Measurements from ENCODE around the gene SETD6. TPM values are rescaled to one million over a fixed set of nuclear protein-coding genes. Genes with fewer than 3 reads are reported as not detected.

Gene SETD6
- total RNA-seq, 3 donors from 2014 or later (not counting 1 experiment from before 2014, with no cell fraction given) = 20.3 to 34.5 (median 21.3) TPM

DNA sequence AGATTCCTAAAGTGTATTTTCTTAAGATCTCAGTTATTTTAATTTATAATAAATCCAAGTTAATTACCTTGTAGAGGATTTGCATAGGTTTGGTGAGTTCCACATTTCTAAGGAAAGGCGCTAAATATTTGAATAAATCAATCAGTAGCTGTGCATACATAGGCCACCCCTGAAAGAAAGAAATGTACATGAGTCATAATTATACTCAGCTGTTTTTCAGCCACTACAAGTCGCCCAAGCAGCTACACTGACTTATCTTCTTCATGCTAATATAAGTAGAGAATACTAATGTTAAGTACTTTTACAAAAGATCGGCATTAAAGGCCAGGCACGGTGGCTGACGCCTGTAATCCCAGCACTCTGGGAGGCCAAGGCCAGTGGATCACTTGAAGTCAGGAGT lies 14.9 kb downstream of the SETD6 start:
- no peak overlapping the region for H3K4me3 ChIP-seq (ENCODE audit: low read length)
- H3K27me3 Mint-ChIP-seq (ENCODE audit: low read depth in 2 of 2) = no peaks in the 10 kb centered on the region
- H3K4me3 Mint-ChIP-seq = no peak overlapping the region
- DNase-seq (no peak), ATAC-seq (no peak)
- H3K36me3 ChIP-seq (ENCODE audit: control insufficient read depth, insufficient read depth, low read length) = peaks cover 89% of the 10 kb centered on the region
- no peaks in the 10 kb centered on the region for H3K9me3 ChIP-seq (ENCODE audit: control insufficient read depth, insufficient read depth, low read length)
- H3K27me3 ChIP-seq (ENCODE audit: control insufficient read depth, insufficient read depth, low read length) = no peaks in the 10 kb centered on the region
- TF ChIP-seq, protein P1, sequence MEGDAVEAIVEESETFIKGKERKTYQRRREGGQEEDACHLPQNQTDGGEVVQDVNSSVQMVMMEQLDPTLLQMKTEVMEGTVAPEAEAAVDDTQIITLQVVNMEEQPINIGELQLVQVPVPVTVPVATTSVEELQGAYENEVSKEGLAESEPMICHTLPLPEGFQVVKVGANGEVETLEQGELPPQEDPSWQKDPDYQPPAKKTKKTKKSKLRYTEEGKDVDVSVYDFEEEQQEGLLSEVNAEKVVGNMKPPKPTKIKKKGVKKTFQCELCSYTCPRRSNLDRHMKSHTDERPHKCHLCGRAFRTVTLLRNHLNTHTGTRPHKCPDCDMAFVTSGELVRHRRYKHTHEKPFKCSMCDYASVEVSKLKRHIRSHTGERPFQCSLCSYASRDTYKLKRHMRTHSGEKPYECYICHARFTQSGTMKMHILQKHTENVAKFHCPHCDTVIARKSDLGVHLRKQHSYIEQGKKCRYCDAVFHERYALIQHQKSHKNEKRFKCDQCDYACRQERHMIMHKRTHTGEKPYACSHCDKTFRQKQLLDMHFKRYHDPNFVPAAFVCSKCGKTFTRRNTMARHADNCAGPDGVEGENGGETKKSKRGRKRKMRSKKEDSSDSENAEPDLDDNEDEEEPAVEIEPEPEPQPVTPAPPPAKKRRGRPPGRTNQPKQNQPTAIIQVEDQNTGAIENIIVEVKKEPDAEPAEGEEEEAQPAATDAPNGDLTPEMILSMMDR (IDR thresholded peaks at IDR 0.05) = no peak
- no peak overlapping the region for H3K27ac ChIP-seq (ENCODE audit: low read length)
- H3K9me3 Mint-ChIP-seq = no peaks in the 10 kb centered on the region
- 97% methylated on average over 4 of the region's 5 CpGs for WGBS (ENCODE audit: insufficient coverage)
- H3K4me1 ChIP-seq (ENCODE audit: control insufficient read depth, insufficient read depth, low read length) = no peaks in the 10 kb centered on the region
- peaks cover 31% of the 10 kb centered on the region for H3K36me3 Mint-ChIP-seq
- intact Hi-C loops (cut with micrococcal nuclease) = no loop called here
- peaks cover 5% of the 10 kb centered on the region in 2 donors for H3K4me1 Mint-ChIP-seq
- H3K27ac Mint-ChIP-seq = no peak overlapping the region

DNA sequence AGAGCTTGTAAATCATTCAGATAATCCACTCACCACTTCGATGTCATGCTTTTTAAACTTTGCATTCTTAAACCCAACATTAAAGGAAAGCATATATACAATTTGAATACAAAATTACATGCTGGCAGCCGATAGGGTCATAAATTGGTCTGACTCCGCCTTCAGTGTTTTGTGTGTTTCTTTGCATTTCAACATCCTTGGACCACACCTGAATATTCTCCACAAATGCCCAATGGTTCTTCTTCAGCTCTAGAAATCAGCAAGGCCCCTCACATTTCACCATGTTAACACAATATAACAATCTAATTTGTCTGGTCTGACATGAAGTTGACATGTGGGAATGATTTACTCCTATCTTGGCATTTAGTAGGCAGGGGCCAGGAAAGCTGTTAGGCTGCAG lies 17.1 kb downstream of the SETD6 start:
- H3K27me3 ChIP-seq (ENCODE audit: control insufficient read depth, insufficient read depth, low read length) = no peaks in the 10 kb centered on the region
- ATAC-seq (no peak), DNase-seq (no peak)
- Mint-ChIP-seq H3K36me3 (peaks cover 25% of the 10 kb centered on the region), H3K27me3 (ENCODE audit: low read depth in 2 of 2) (no peaks in the 10 kb centered on the region), H3K9me3 (no peaks in the 10 kb centered on the region), H3K4me3 (no peak overlapping the region), H3K4me1 (peaks cover 6% of the 10 kb centered on the region in 2 donors), H3K27ac (no peak overlapping the region)
- H3K27ac ChIP-seq (ENCODE audit: low read length) = no peak overlapping the region
- TF ChIP-seq, protein P1 (IDR thresholded peaks at IDR 0.05) = no peak
- no peaks in the 10 kb centered on the region for H3K9me3 ChIP-seq (ENCODE audit: control insufficient read depth, insufficient read depth, low read length)
- no peak overlapping the region for H3K4me3 ChIP-seq (ENCODE audit: low read length)
- intact Hi-C loops (cut with micrococcal nuclease) = no loop called here
- peaks cover 93% of the 10 kb centered on the region for H3K36me3 ChIP-seq (ENCODE audit: control insufficient read depth, insufficient read depth, low read length)
- no peaks in the 10 kb centered on the region for H3K4me1 ChIP-seq (ENCODE audit: control insufficient read depth, insufficient read depth, low read length)
- WGBS (ENCODE audit: insufficient coverage) = 95% methylated on average over 3 of the region's 3 CpGs

DNA sequence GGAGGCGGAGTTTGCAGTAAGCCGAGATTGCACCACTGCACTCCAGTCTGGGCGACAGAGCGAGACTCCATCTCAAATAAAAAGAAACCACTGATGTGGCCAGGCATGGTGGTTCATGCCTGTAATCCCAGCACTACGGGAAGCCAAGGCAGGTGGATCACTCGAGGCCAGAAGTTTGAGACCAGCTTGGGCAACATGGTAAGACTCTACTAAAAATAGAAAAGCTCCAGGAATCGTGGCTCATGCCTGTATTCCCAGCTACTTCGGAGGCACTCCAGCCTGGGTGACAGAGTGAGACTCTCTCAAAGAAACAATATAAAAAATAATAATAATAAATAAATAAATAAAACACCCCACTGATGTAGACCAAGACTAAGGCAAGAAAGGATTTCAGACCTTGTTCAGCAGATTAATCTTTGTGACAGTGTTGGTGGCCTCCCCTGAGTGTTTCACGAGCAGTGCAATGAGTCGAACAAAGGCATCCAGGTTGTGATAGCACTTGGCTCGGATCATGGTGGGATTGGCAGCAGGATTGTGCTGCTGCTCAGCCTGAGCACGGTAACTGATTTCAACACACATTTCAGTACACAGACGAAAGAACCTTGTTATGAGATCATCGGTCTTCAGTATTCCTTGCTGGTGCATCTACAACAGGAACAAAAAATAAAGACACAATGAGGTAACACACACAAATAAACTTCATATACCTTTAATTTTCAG lies 18.6 kb downstream of the SETD6 start:
- intact Hi-C loops (cut with micrococcal nuclease) = no loop called here

More for the DNA sequence above, 18.6 kb downstream of the SETD6 start:
- Histone ChIP-seq H3K27ac (ENCODE audit: low read length) (no peak overlapping the region), H3K9me3 (ENCODE audit: control insufficient read depth, insufficient read depth, low read length) (no peaks in the 10 kb centered on the region), H3K4me1 (ENCODE audit: control insufficient read depth, insufficient read depth, low read length) (no peaks in the 10 kb centered on the region), H3K4me3 (ENCODE audit: low read length) (no peak overlapping the region), H3K36me3 (ENCODE audit: control insufficient read depth, insufficient read depth, low read length) (peaks cover 94% of the 10 kb centered on the region), H3K27me3 (ENCODE audit: control insufficient read depth, insufficient read depth, low read length) (no peaks in the 10 kb centered on the region)
- Mint-ChIP-seq H3K27ac (no peak overlapping the region), H3K27me3 (ENCODE audit: low read depth in 2 of 2) (no peaks in the 10 kb centered on the region), H3K9me3 (no peaks in the 10 kb centered on the region), H3K36me3 (peaks cover 40% of the 10 kb centered on the region), H3K4me3 (no peak overlapping the region), H3K4me1 (peaks cover 11 to 17% of the 10 kb centered on the region in 2 donors)
- DNase-seq = no peak
- TF ChIP-seq, protein P1 (IDR thresholded peaks at IDR 0.05) = no peak
- ATAC-seq = no peak
- WGBS (ENCODE audit: insufficient coverage) = 99% methylated on average over 13 of the region's 14 CpGs

Data from natural killer cell (primary cell).